Suppressor macrophage treated with lipopolysaccharide for 1 hour (primary cell): ENCODE measurements around the gene TMEM134.
A peak's percentile ranks its signal among the peaks of the same experiment; 100 is the strongest.

ENCODE experiments used
- DNase-seq, 3 donors: peaks; one replicate each; pipeline ENCODE4 v3.0.0-alpha.2; 2020 to 2022

The TMEM134 gene

DNA sequence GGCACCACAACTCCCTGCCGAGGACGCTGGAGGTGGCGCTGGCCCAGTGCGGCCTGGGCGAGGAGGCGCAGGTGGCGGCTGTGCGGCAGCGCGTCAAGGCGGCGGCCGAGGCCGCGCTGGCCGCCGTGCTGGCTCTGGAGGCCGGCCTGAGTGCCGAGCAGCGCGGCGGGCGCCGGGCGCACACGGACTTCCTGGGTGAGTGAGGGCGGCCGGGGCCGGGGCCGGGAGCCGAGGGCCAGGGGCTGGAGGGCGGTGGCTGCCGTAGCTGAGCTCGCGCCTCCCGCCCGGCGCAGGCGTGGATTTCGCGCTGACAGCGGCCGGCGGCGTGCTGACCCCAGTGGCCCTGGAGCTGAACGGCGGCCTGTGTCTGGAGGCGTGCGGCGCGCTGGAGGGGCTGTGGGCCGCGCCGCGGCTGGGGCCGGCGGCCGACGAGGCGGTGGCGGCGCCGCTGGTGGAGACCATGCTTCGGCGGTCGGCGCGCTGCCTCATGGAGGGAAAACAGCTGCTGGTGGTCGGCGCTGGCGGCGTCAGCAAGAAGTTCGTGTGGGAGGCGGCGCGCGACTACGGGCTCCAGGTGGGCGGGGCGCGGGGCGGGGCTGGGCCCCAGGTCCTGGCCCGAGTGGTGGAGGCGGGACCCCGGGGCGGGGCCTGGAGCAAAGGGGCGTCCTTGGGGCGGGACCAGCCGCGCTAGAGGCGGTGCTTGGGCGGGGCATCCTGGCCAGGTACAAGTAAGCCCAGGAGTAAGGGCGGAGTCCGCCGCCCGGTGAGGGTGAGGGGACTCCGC, 48.2 kb downstream of the TMEM134 start:
- peak; percentile 92 to 99 (median 96) for DNase-seq

DNA sequence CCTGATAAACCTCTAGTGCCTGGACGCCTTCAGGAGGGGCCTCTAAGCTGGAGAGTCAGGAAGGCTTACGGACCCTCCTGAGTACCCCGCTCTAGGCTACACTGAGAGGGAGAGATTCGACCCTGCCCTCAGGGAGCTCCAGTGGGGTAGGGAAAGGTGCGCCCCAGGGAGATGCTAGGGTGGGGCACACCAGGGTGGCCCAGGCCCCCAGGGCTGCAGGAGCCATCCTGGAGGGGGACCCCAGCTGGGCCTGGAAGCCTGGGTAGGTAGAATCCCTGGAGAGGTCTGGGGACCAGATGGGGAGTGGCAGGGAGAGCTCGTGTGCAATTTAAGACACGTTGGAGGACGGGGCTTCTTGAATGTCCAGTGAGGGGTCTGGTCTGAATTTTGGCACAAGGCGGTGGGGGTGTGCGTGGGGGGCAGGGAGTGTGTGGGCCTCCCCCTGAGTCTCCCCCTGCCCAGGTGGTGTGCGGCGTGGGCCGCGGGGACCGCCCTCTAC, 48.9 kb downstream of the TMEM134 start:
- DNase-seq, result no peak

DNA sequence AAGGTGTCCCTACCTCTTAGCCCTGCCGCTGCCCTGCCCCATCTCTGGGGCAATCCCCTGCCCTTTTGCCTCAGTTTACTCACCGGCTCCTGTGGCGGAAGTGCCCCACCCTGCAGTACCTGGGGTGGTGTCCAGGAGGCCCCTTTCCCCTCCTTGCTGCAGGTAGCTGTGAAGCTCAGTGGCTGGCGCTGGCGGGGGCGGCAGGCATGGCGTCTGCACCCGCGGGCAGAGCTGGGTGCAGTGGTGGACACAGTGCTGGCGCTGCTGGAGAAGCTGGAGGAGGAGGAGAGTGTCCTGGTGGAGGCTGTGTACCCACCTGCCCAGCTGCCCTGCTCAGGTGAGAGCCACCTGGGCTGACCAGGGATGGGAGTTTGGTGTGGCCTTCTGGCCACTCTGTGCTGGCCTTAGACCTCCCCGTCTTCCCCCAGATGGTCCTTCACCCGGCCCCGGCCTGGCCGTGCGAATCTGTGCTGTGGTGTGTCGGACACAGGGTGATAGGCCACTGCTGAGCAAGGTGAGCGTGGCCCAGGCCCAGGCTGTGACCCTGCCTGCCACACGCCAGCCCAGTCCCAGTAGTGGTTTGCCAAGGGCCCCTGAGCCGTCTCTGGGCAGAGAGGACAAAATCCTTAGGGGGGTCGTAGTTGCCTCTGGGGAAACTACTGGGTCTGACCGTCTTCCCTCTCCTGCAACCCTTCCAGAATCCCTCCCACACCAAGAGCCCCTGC, 49.6 kb downstream of the TMEM134 start:
- no peak for DNase-seq

DNA sequence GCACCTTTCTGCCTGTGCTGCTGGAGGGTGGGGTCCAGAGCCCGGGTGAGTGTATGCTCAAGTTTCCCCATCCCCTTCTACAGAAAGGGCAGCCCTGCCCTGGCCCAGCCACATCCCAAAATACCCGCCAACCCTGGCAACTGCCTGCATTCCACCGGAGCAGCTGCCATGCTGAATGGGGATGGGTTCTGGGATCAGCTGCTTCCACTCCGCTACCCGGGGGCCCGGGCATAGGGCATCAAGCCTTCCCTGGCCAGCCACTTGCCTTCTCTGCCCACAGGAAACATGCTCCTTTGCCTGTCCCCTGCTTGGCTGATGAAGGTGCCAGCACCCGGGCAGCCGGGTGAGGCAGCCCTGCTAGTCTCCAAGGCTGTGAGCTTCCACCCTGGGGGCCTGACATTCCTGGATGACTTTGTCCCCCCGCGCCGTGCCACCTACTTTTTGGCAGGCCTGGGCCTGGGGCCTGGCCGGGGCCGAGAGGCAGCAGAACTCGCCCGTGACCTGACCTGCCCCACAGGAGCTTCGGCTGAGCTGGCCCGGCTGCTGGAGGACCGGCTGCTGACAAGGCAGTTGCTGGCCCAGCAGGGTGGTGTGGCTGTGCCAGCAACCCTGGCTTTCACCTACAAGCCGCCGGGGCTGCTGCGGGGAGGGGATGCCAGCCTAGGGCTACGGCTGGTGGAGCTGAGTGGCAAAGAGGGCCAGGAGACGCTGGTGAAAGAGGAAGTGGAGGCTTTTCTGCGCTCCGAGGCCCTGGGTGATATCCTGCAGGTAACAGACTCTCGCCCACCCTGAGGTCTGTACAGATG, 50.4 kb downstream of the TMEM134 start:
- peak in 1 of 3 donors; percentile 39 for DNase-seq

DNA sequence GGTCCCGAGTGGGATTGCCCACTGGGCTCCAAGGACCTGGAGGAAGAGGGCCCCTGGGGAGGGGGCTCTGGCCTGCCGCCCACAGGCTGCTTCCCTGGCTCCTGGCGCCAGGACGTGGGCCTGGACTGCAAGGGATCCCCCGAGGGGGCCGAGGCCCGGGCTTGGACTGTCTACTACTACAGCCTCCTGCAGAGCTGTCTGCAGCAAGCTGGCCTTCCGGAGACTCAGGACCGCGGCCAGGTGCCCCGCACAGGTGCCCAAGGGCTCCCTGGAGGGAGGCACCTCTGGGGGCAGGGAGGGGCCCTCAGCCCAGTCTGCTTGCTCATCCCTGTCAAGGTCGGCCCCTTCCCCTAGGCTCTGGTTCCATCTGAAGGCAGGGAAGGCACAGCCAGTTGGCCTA, 51.6 kb downstream of the TMEM134 start:
- no peak for DNase-seq

DNA sequence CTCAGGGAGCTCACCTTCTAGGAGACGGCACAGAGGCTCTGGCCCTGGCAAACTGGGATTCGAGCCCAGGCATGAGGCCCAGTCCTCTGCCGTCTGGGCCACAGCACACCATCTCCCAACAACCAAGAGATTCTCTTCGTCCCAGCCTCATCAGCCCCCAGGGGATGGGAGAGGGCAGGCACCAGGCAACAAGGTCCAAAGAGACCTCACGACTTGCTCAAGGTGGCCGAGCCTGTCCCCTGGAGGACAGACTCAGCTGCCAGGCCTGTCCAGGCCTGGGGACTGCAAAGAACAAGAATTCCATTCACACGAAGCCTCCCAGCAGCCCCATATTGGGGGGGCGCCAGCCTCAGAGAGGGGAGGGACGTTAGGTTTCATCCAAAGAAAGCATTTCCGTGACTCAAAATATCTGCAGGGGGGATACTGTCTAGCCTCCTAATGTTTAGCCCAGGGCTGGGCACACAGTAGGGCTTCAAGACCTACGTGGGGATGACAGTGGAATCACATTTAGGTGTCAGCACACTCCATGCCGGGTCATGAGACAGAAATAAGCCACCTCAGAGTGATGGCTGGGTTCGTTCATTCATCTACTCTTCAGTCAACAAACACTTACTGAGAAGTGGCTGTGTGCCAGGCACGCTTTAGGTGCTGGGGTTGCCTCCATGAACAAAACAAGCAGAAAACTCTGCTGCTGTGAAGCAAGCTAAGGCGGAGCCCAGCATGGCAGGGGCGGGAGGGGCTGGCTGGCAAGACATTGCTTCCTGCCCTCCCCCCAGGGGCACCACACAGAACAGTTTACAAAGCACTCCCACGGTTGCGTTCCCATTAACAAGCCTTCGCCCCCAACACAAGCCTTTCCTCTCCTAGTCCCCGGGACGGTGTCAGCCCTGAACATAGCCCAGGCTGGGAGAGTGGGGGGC, 52.4 kb downstream of the TMEM134 start:
- no peak for DNase-seq

DNA sequence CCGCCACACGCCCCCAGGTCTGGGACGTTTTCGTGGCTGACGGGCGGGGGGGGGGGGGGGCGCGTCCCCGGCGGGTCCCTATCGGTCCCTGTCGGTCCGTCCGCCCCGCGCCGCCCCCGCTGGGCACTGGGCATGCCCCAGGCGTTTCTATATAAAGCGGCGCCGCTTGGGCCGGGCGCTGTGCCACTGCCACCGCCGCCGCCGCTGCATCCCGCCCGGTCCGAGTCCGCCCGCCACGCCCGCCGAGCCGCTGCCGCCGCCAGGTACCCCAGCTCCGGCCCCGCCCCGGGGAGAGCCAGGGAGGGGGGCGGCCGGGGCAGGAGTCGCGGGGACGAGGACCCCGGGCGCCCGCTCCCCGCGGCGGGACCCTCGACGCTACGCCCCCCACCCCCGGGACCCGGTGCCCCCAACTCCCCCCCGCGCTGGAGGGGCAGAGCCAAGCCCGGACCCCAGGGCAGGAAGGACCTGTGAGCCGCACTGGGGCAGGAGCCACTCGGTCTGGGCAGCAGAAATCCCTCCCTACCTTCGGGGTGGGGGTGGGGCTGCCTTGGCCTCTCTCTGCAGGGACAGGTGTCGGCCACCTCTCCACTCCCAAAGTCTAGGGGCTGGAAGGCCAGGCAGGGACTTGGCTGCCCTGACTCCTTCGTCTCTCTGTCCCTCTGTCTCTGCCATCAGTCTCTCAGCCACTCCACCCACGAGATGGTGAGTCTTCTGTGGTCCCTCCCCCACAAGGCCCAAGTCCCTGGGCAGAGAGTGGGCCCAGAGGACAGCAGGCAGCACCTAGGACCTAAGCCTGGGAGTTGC, 53.3 kb downstream of the TMEM134 start, which contains the start of gene CARNS1:
Gene CARNS1, plus strand, starts transcription at position 178 of the 804 bp plus-strand sequence. Its CDS starts 522 bp downstream, at position 700.
- peak; percentile 36 to 55 (median 40) for DNase-seq

DNA sequence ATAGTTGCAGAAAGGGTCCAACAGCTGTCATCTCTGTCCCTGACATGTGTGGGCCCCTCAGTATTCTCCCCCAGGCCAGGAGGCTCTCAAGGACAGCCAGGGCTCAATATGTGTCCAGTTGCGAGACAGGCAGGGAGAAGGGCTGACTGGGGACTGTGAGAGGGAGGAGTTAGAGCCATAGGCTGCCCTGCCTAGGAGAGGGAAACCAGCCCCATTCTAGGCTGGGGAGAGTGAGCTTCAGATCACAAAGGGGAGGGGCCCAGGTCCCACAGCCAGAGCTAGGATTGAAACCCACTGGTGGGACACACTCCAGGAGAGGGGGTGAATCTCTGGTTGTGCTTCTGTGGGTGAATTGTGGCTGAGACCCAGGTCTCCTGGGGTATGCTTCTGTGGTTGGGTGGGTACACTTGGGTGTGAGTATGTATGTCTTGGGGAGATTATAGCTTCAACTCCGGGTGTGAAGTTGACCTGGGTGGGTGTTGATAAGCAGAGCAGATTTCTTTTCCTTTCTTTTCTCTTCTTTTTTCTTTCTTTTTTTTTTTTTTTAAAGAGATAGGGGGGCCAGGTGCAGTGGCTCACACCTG, 55.7 kb downstream of the TMEM134 start:
- no peak for DNase-seq

DNA sequence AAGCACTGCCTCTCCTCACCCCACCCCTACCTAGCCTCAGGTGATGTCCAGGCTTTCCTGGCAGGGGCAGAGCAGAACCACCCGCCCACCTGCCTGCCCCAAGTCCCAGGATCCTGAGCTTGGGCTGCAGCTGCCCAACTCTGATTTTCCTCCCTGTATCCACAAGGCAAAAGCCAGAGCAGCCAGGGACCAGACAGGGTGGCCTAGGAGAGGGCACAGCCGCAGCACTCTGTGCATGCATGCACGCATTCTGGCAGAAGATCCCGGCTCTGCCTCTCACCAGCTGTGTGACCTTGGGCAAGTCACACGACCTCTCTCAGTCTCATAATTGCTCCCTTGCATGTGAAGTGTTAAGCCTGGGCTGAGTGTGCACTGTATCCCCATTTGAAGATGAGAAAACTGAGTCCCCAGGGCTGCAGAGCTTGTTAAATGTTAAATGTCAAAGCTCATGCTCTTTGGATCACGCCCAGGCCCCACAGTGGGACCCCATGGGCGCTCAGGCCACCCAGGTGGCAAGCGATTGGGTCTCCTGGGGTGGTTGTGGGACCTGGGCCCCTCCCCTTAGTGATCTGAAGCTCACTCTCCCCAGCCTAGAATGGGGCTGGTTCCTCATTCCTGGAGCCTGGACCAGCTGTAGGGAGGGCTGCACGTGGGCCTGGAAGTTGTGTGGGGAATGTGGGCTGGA, 56.4 kb downstream of the TMEM134 start:
- no peak for DNase-seq

DNA sequence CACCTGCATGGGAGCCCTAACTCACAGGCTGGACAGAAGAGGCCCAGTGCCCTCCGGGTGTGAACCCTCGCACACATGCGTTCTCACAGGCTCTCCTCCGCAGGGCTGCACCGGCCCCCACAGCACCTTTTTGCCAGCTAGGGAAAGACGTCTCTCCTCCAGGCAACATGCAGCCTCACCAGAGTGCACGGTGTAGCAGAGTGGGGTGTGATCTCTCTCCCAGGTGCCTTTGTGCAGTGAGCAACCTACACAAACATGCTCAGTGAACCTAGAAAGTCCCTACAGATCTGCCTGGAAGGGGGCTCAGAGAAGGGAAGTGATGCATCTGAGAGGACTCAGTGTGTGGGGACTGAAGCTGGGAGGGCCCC, 57.3 kb downstream of the TMEM134 start:
- DNase-seq, result no peak
